Measurements from ENCODE around the gene HMCN2.

- TF ChIP-seq POLR2A (IDR thresholded peaks at IDR 0.05; ENCODE audit: low read length) (no peak), BCL3 (IDR thresholded peaks at IDR 0.05) (no peak), CTCF (IDR thresholded peaks at IDR 0.05) (no peak), EP300 (IDR thresholded peaks at IDR 0.05) (no peak), KDM1A (IDR thresholded peaks at IDR 0.05; ENCODE audit: low read depth) (no peak), ZC3H11A (IDR thresholded peaks at IDR 0.05) (no peak), MAZ (IDR thresholded peaks at IDR 0.05; ENCODE audit: borderline replicate concordance, low read depth, low read length) (no peak), CEBPB (IDR thresholded peaks at IDR 0.05) (no peak), REST (IDR thresholded peaks at IDR 0.05) (no peak), ZSCAN20 (CRISPR knock-in tag; IDR thresholded peaks at IDR 0.05) (no peak), CHD2 (IDR thresholded peaks at IDR 0.05; ENCODE audit: low read length, partially characterized antibody) (no peak), HOXA7 (CRISPR knock-in tag; IDR thresholded peaks at IDR 0.05) (no peak)
Observed at GRCh38 chr9:130470269-130470668, 204.7 kb downstream of the HMCN2 start.
